22Rv1 (cell line): ENCODE measurements around the gene KIAA1217.

Source experiments
- CTCF ChIP-seq: fragments of 450-650 bp; IDR thresholded peaks from 2 replicates; pipeline ENCODE4 v1.5.1; 2017; ENCODE audit warnings: mild to moderate bottlenecking
- ZFX ChIP-seq: fragments of 450-650 bp; IDR thresholded peaks from 2 replicates; pipeline ENCODE4 v1.6.1; 2017; ENCODE audit warnings: antibody characterized with exemption, borderline replicate concordance

GRCh38 chr10:24355056-24355688, 146.2 kb downstream of the KIAA1217 start:
- TF ChIP-seq CTCF = no peak
- no peak for TF ChIP-seq ZFX
